ENCODE results near the gene SRSF3.
"Not testable (repeated sequence)": the region's sequence is repeated elsewhere in the genome, so short reads cannot be mapped to it uniquely, and the experiment has no call there.

Gene SRSF3

GRCh38 chr6:36649701-36650484 is 55.7 kb downstream of the SRSF3 start:
- H3K4me1 Mint-ChIP-seq (ENCODE audit: low read depth), result peaks cover 55% of the 10 kb centered on the region
- intact Hi-C loops (cut with micrococcal nuclease), result loop anchor here (2.0 kb wide), 1 partner anchor 27 kb away; no protein-coding TSS in a partner anchor
- H3K27me3 Mint-ChIP-seq, result no peaks in the 10 kb centered on the region
- peak overlapping the region; percentile 18 for H3K4me3 Mint-ChIP-seq
- no peaks in the 10 kb centered on the region for H3K36me3 Mint-ChIP-seq (ENCODE audit: low read depth)
- H3K9me3 Mint-ChIP-seq, result no peaks in the 10 kb centered on the region
- H3K27ac Mint-ChIP-seq, result peak overlapping the region; percentile 86

GRCh38 chr6:36650848-36651478 is 56.8 kb downstream of the SRSF3 start:
- H3K4me1 Mint-ChIP-seq (ENCODE audit: low read depth), result peaks cover 54% of the 10 kb centered on the region
- peak overlapping the region; percentile 30 for H3K4me3 Mint-ChIP-seq
- H3K27me3 Mint-ChIP-seq, result no peaks in the 10 kb centered on the region
- H3K36me3 Mint-ChIP-seq (ENCODE audit: low read depth), result no peaks in the 10 kb centered on the region
- no peaks in the 10 kb centered on the region for H3K9me3 Mint-ChIP-seq
- H3K27ac Mint-ChIP-seq, result peak overlapping the region; percentile 86
- intact Hi-C loops (cut with micrococcal nuclease), result loop anchor here (1.0 to 2.0 kb wide), 2 partner anchors 27 to 28 kb away; partner anchors contain the start of gene CDKN1A

GRCh38 chr6:36651659-36652379 is 57.7 kb downstream of the SRSF3 start:
- H3K4me3 Mint-ChIP-seq, result peak overlapping the region; percentile 30
- intact Hi-C loops (cut with micrococcal nuclease), result loop anchor here (1.0 to 2.0 kb wide), 2 partner anchors 26 to 29 kb away; partner anchors contain the start of gene CDKN1A
- H3K36me3 Mint-ChIP-seq (ENCODE audit: low read depth), result no peaks in the 10 kb centered on the region
- H3K9me3 Mint-ChIP-seq, result no peaks in the 10 kb centered on the region
- no peaks in the 10 kb centered on the region for H3K27me3 Mint-ChIP-seq
- peaks cover 48% of the 10 kb centered on the region for H3K4me1 Mint-ChIP-seq (ENCODE audit: low read depth)
- H3K27ac Mint-ChIP-seq, result peak overlapping the region; percentile 86

- not testable (repeated sequence) for H3K27me3 Mint-ChIP-seq
These were observed 60.3 kb downstream of the SRSF3 start for GRCh38 chr6:36654469-36654868.

More at GRCh38 chr6:36654469-36654868, 60.3 kb downstream of the SRSF3 start:
- intact Hi-C loops (cut with micrococcal nuclease), result loop anchor here (2.0 kb wide), 1 partner anchor 18 kb away; no protein-coding TSS in a partner anchor
- peaks cover 46% of the 10 kb centered on the region for H3K4me1 Mint-ChIP-seq (ENCODE audit: low read depth)
- H3K4me3 Mint-ChIP-seq; H3K36me3 Mint-ChIP-seq (ENCODE audit: low read depth); H3K9me3 Mint-ChIP-seq; H3K27ac Mint-ChIP-seq: not testable (repeated sequence)
